Effector memory CD8-positive, alpha-beta T cell (primary cell): ENCODE data around the gene ALKBH7.
"Not testable (repeated sequence)": the region's sequence is repeated elsewhere in the genome, so short reads cannot be mapped to it uniquely, and the experiment has no call there.

ENCODE experiments used
- ATAC-seq: fragments of 150-1000 bp; cut with Tn5 transposase; replicated peaks from 2 replicates; pipeline ENCODE4 v1.10.0; 2021; ENCODE audit warnings: mild to moderate bottlenecking, moderate library complexity
- DNase-seq, 3 experiments: peaks; one replicate each; pipeline ENCODE4 v3.0.0; 2021
- H3K27ac Mint-ChIP-seq, 2 donors: one replicate each; pipeline ENCODE4 v1.8.0; 2022; ENCODE audit warnings: mild to moderate bottlenecking in 2 of 2, mixed read lengths in 2 of 2, moderate library complexity in 2 of 2
- H3K27me3 Mint-ChIP-seq, 2 donors: one replicate each; pipeline ENCODE4 v1.8.0; 2022; ENCODE audit warnings: mixed read lengths in 2 of 2
- H3K36me3 Mint-ChIP-seq: one replicate; pipeline ENCODE4 v1.8.0; 2022; ENCODE audit warnings: mild to moderate bottlenecking, moderate library complexity, mixed read lengths; ENCODE audit not compliant: insufficient read depth
- H3K4me1 Mint-ChIP-seq, 2 donors: one replicate each; pipeline ENCODE4 v1.8.0; 2022; ENCODE audit warnings: low read depth in 2 of 2, mixed read lengths in 2 of 2
- H3K4me3 Mint-ChIP-seq, 2 donors: one replicate each; pipeline ENCODE4 v1.8.0; 2022; ENCODE audit warnings: mild to moderate bottlenecking in 2 of 2, mixed read lengths in 2 of 2, moderate library complexity in 2 of 2
- H3K9me3 Mint-ChIP-seq, 2 donors: one replicate each; pipeline ENCODE4 v1.8.0; 2022; ENCODE audit warnings: mixed read lengths in 2 of 2
- total RNA-seq, 9 experiments: gene quantifications; one replicate each; lab custom pipeline; 2026; lab: John Stamatoyannopoulos, UW

Gene ALKBH7, protein sequence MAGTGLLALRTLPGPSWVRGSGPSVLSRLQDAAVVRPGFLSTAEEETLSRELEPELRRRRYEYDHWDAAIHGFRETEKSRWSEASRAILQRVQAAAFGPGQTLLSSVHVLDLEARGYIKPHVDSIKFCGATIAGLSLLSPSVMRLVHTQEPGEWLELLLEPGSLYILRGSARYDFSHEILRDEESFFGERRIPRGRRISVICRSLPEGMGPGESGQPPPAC
- total RNA-seq = 6.7 to 21.7 (median 10.0) reads per million in 9 experiments

GRCh38 chr19:6372594-6373095 lies at the start of gene ALKBH7:
TSS of gene ALKBH7 (plus strand) at chr19:6372794. CDS start at chr19:6372821, 27 bp downstream.
- DNase-seq = peak; percentile 93 to 97 (median 95)
- Mint-ChIP-seq H3K36me3 (peaks cover 38% of the 10 kb centered on the region), H3K27ac (peak within 1 kb of the TSS; percentile 88 to 95), H3K4me1 (peaks cover 10 to 13% of the 10 kb centered on the region in 2 donors), H3K27me3 (no peaks in the 10 kb centered on the region), H3K4me3 (peak within 1 kb of the TSS; percentile 93 to 94), H3K9me3 (no peaks in the 10 kb centered on the region)
- peak; percentile 82 for ATAC-seq

DNA sequence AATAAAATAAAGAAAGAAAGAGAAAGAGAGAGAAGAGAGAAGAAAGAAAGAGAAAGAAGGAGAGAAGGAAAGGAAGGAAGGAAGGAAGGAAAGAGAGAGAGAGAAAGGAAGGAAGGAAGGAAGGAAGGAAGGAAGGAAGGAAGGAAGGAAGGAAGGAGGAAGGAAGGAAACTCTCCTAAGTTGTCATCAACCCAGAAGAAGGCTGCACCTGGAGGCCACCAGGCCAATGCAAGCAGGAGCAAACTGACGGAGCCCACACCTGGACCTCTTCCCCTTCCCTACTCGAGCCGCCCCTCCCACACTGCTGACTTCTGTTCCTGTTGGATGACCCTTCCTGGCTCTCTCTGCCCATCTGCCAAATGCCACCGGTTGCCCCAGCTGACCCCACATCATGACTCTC lies 47.8 kb upstream of the ALKBH7 start:
- no peak for ATAC-seq
- Mint-ChIP-seq H3K27ac (no peak overlapping the region), H3K27me3 (peaks cover under 1 to 4% of the 10 kb centered on the region in 2 donors)

GRCh38 chr19:6325614-6326013 lies 47.0 kb upstream of the ALKBH7 start:
- Mint-ChIP-seq H3K36me3 (no peaks in the 10 kb centered on the region), H3K4me1 (peaks cover 0 to 4% of the 10 kb centered on the region in 2 donors), H3K9me3 (peaks cover 0 to 1% of the 10 kb centered on the region in 2 donors), H3K27ac (no peak overlapping the region), H3K27me3 (peaks cover 0 to 4% of the 10 kb centered on the region in 2 donors), H3K4me3 (no peak overlapping the region)
- DNase-seq (no peak), ATAC-seq (no peak)

More for the DNA sequence above, 47.8 kb upstream of the ALKBH7 start:
- H3K4me3 Mint-ChIP-seq = no peak overlapping the region
- peaks cover 0 to 1% of the 10 kb centered on the region in 2 donors for H3K9me3 Mint-ChIP-seq
- peaks cover 0 to 4% of the 10 kb centered on the region in 2 donors for H3K4me1 Mint-ChIP-seq
- no peak for DNase-seq
- no peaks in the 10 kb centered on the region for H3K36me3 Mint-ChIP-seq

- no peaks in the 10 kb centered on the region for H3K36me3 Mint-ChIP-seq
- ATAC-seq (no peak), DNase-seq (no peak)
- H3K9me3 Mint-ChIP-seq = peaks cover 0 to 1% of the 10 kb centered on the region in 2 donors
- peaks cover 0 to 4% of the 10 kb centered on the region in 2 donors for H3K4me1 Mint-ChIP-seq
- no peak overlapping the region for H3K27ac Mint-ChIP-seq
- no peak overlapping the region for H3K4me3 Mint-ChIP-seq
- H3K27me3 Mint-ChIP-seq = peaks cover 0 to 4% of the 10 kb centered on the region in 2 donors
Measured at GRCh38 chr19:6326815-6327214, 45.8 kb upstream of the ALKBH7 start.

- DNase-seq (no peak), ATAC-seq (no peak)
- H3K27ac Mint-ChIP-seq = no peak within 1 kb of the TSS
- H3K36me3 Mint-ChIP-seq = no peaks in the 10 kb centered on the region
- no peaks in the 10 kb centered on the region for H3K4me1 Mint-ChIP-seq
- no peaks in the 10 kb centered on the region for H3K9me3 Mint-ChIP-seq
- H3K27me3 Mint-ChIP-seq = no peaks in the 10 kb centered on the region
- H3K4me3 Mint-ChIP-seq = no peak within 1 kb of the TSS
Measured at GRCh38 chr19:6333439-6333838, 39.2 kb upstream of the ALKBH7 start, which contains the start of gene ACER1. TSS of gene ACER1 (minus strand) at chr19:6333612. CDS start at chr19:6333551, 61 bp downstream.

GRCh38 chr19:6334490-6335285 lies 37.9 kb upstream of the ALKBH7 start:
- Mint-ChIP-seq H3K36me3 (no peaks in the 10 kb centered on the region), H3K9me3 (no peaks in the 10 kb centered on the region), H3K4me3 (no peak overlapping the region), H3K27ac (no peak overlapping the region), H3K4me1 (no peaks in the 10 kb centered on the region), H3K27me3 (no peaks in the 10 kb centered on the region)
- DNase-seq = no peak
- no peak for ATAC-seq

DNA sequence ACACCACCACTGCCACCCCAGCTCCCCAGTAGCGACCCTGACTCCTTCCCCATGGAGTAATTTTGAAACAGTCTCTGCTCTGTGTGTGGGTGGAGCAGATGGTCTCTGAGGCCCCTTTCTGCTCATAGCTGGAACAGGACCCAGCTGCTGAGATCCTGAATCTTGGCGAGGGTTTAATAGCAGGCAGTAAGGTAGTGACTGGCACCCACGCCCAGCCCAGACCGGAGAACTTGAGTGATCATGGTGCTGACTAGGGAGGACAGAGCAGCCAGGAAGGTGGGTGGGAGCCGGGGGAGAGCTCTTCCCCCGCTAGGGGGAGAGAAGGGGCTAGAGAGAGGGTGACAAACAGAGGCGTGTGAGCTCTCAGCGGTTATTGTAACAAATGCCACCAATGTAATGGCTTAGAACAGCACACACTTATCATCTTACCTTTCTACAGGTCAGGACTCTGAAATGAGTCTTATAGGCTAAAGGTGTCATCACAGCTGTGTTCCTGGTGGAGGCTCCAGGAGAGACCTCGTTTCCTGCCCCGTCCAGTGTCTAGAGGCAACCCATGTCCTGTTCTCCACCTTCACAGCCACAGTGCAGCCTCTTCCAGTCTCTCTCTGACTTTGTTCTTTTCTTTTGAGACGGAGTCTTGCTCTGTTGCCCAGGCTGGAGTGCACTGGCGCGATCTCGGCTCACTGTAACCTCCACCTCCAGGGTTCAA lies 31.9 kb upstream of the ALKBH7 start:
- DNase-seq (no peak), ATAC-seq (no peak)
- H3K27ac Mint-ChIP-seq = no peak overlapping the region
- H3K4me3 Mint-ChIP-seq = no peak overlapping the region
- H3K27me3 Mint-ChIP-seq = no peaks in the 10 kb centered on the region
- H3K4me1 Mint-ChIP-seq = no peaks in the 10 kb centered on the region
- H3K9me3 Mint-ChIP-seq = no peaks in the 10 kb centered on the region
- H3K36me3 Mint-ChIP-seq = no peaks in the 10 kb centered on the region

DNA sequence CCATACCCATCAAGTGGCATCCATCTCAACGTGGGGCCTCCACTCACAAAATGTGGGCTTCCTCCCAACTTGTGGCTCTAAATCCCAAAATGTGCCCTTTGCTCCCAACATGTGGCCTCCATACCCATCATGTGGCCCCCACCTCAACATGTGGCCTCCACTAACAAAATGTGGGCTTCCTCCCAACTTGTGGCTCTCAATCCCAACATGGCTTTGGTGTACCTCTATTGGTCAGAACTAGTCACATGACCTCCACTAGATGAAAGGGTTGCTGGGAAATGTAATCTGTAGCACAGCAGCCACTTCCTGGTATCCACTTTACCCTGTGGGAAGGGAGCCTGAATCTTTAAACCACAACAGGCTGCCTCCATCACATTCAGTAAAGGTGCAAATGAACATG lies 29.1 kb upstream of the ALKBH7 start:
- Mint-ChIP-seq H3K9me3 (no peaks in the 10 kb centered on the region), H3K4me1 (no peaks in the 10 kb centered on the region), H3K4me3 (no peak overlapping the region), H3K27ac (no peak overlapping the region), H3K36me3 (no peaks in the 10 kb centered on the region), H3K27me3 (no peaks in the 10 kb centered on the region)
- DNase-seq = no peak
- ATAC-seq = no peak

DNA sequence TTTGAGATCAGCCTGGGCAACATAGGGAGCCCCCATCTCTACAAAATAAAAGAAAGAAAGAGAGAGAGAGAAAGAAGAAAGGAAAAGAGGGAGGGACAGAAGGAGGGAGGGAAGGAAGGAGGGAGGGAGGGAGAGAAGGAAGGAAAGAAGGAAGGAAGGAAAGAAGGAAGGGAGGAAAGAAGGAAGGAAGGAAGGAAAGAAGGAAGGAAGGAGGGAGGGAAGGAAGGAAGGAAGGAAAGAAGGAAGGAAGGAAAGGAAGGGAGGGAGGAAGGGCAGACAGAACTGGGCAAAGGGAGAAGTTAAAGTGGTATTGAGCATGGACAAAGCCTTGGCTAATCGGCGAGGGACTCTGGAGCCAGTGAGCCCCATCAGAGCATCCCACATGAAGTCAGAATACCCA lies 23.3 kb upstream of the ALKBH7 start:
- not testable (repeated sequence) for H3K4me1 Mint-ChIP-seq, H3K9me3 Mint-ChIP-seq, H3K36me3 Mint-ChIP-seq, ATAC-seq, H3K4me3 Mint-ChIP-seq, DNase-seq, H3K27me3 Mint-ChIP-seq
- peak overlapping the region in 1 of 2 donors; percentile 28 for H3K27ac Mint-ChIP-seq

DNA sequence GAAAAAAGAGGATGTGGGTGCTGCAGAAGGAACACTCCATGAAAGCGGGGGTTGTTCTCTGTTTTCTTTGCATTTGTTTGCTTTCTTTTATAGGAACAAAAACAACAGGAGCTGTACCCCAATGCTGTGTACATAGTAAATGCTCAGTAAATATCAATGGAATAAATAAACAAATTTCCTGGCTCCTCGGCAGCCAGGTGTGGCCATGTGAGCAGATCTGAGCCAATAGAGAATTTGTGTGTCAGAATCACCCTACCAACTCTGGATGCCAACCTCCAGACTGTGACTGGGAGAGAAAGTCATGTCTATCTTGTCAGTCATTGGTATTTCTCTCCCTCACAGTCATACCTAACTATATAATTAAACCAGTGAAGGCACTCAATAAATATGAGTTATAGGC lies 21.9 kb upstream of the ALKBH7 start:
- Mint-ChIP-seq H3K27ac (no peak overlapping the region), H3K4me3 (no peak overlapping the region), H3K36me3 (peaks cover 5% of the 10 kb centered on the region), H3K9me3 (no peaks in the 10 kb centered on the region), H3K27me3 (no peaks in the 10 kb centered on the region), H3K4me1 (no peaks in the 10 kb centered on the region)
- DNase-seq (no peak), ATAC-seq (no peak)

- H3K36me3 Mint-ChIP-seq = peaks cover 5% of the 10 kb centered on the region
- H3K4me1 Mint-ChIP-seq = no peaks in the 10 kb centered on the region
- no peaks in the 10 kb centered on the region for H3K27me3 Mint-ChIP-seq
- H3K9me3 Mint-ChIP-seq = no peaks in the 10 kb centered on the region
- no peak overlapping the region for H3K27ac Mint-ChIP-seq
- ATAC-seq (no peak), DNase-seq (no peak)
- no peak overlapping the region for H3K4me3 Mint-ChIP-seq
Measured at GRCh38 chr19:6352381-6353165, 20.0 kb upstream of the ALKBH7 start.

GRCh38 chr19:6354098-6354674 lies 18.4 kb upstream of the ALKBH7 start:
- H3K27me3 Mint-ChIP-seq = no peaks in the 10 kb centered on the region
- no peaks in the 10 kb centered on the region for H3K9me3 Mint-ChIP-seq
- H3K4me3 Mint-ChIP-seq = no peak overlapping the region
- ATAC-seq = no peak
- no peaks in the 10 kb centered on the region for H3K4me1 Mint-ChIP-seq
- no peak for DNase-seq
- H3K36me3 Mint-ChIP-seq = peaks cover 5% of the 10 kb centered on the region
- peak overlapping the region in 1 of 2 donors; percentile 31 for H3K27ac Mint-ChIP-seq
